ENCODE data around the gene STXBP3. TPM values are rescaled to one million over a fixed set of nuclear protein-coding genes. Genes with fewer than 3 reads are reported as not detected.

The STXBP3 gene
- total and polyA plus RNA-seq, 9 of the 15 experiments (the other 6 are each of a cell fraction or from before 2014, with no cell fraction given) = 32.5 to 52.5 (median 39.2) TPM

DNA sequence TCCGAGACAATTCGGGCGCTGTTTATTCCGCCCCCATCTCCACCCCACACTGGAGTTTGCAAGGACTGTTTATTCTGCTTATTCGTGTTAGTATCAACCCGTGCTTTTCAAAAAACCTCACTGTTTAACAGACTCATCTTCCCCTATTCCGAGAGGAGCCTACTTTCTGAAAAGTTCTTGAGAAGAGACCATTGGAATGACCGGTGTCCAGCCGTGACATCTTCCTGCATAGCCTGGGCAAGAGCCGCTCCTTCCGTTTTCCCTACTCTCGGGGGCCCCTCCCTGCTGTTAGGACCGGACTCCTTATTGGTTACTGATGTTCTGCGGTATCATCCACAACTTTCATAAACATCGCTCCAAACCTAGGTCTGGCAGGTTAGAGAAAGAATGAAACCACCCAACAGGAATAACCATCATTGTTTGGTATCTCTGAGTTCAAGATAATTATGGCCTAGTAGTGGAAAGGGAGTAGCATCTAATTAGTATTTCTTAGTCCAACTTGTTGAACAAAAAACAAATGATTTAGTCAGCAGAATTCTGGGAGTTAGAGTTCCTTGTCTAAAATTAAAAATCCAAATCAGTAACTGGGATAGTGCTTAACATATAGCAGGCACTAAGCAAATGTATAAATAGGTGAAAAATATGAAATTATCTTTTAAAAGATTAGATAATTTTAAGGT, 837 bp downstream of the STXBP3 start (continued):
- no peak for TF ChIP-seq THAP7 (CRISPR knock-in tag; IDR thresholded peaks at IDR 0.05)
- peak; percentile 49 for TF ChIP-seq PRDM10 (IDR thresholded peaks at IDR 0.05; ENCODE audit: partially characterized antibody)
- TF ChIP-seq GATAD2A (IDR thresholded peaks at IDR 0.05) = no peak
- no peak for TF ChIP-seq SNRNP70 (optimal IDR thresholded peaks at IDR 0.05; ENCODE audit: low read depth, low read length)
- peak; percentile 80 for TF ChIP-seq POLR2H (tag; IDR thresholded peaks at IDR 0.05; ENCODE audit: low read depth)
- no peak for TF ChIP-seq MCM3 (IDR thresholded peaks at IDR 0.05)
- peak; percentile 78 for TF ChIP-seq MAFG (tag; conservative IDR thresholded peaks at IDR 0.05)
- peak; percentile 81 to 86 for TF ChIP-seq FOXK2 (conservative IDR thresholded peaks at IDR 0.05 in 1 of 2, IDR thresholded peaks at IDR 0.05 in 1 of 2; ENCODE audit: low read depth in 2 of 2)
- TF ChIP-seq ELF1 (tag; IDR thresholded peaks at IDR 0.05) = peak; percentile 71; the same call in 1 of the 2 replicates
- no peak; the same call in 1 of the 2 replicates for TF ChIP-seq RNF2 (IDR thresholded peaks at IDR 0.05)
- TF ChIP-seq SUPT5H (IDR thresholded peaks at IDR 0.05) = no peak; the same call in none of the 2 replicates
- TF ChIP-seq LCOR (CRISPR knock-in tag; IDR thresholded peaks at IDR 0.05) = 0 out of 2 replicates have a peak, but pooled peaks have one; percentile 30
- TF ChIP-seq PURB (CRISPR knock-in tag; IDR thresholded peaks at IDR 0.05; ENCODE audit: low read depth) = no peak
- no peak for TF ChIP-seq POLR2G (IDR thresholded peaks at IDR 0.05; ENCODE audit: low read depth, low read length)
- TF ChIP-seq ZBTB34 (CRISPR knock-in tag; IDR thresholded peaks at IDR 0.05) = no peak
- TF ChIP-seq FOXP1 (CRISPR knock-in tag; IDR thresholded peaks at IDR 0.05) = 0 out of 2 replicates have a peak, but pooled peaks have one; percentile 53
- peak; percentile 21; the same call in 1 of the 2 replicates for TF ChIP-seq JUND (IDR thresholded peaks at IDR 0.05; ENCODE audit: borderline replicate concordance, low read depth, low read length)
- TF ChIP-seq JUND (tag; IDR thresholded peaks at IDR 0.05; ENCODE audit: borderline replicate concordance, low read depth, low read length) = no peak
- TF ChIP-seq POLR2A (conservative IDR thresholded peaks at IDR 0.05) = peak; percentile 79; the same call in 1 of the 2 replicates
- no peak for TF ChIP-seq KLF16 (IDR thresholded peaks at IDR 0.05)
- peak; percentile 6 for TF ChIP-seq CHD4 (IDR thresholded peaks at IDR 0.05; ENCODE audit: insufficient read depth, insufficient replicate concordance, low read depth, low read length, poor library complexity, severe bottlenecking)
- no peak for TF ChIP-seq TSC22D4 (tag; IDR thresholded peaks at IDR 0.05)
- no peak for TF ChIP-seq MCM2 (IDR thresholded peaks at IDR 0.05; ENCODE audit: low read depth)
